T-helper 1 cell treated with Interleukin-12 subunit alpha and Interleukin-12 subunit beta and Interleukin-4 antibody, amounts not matched to agents 30 μg/mL and 1 μg/mL, for 36 hours (primary cell): ENCODE data around the gene PTPRN2.
A peak's percentile ranks its signal among the peaks of the same experiment; 100 is the strongest.

Experiments used
- H3K27ac Mint-ChIP-seq: one replicate; pipeline ENCODE4 v1.8.0; 2021; ENCODE audit warnings: mild to moderate bottlenecking, mixed read lengths
- H3K27me3 Mint-ChIP-seq: one replicate; pipeline ENCODE4 v1.8.0; 2021; ENCODE audit warnings: low read depth, mixed read lengths
- H3K36me3 Mint-ChIP-seq: one replicate; pipeline ENCODE4 v1.8.0; 2021; ENCODE audit warnings: low read depth, mixed read lengths
- H3K4me1 Mint-ChIP-seq: one replicate; pipeline ENCODE4 v1.8.0; 2021; ENCODE audit warnings: low read depth, mixed read lengths
- H3K4me3 Mint-ChIP-seq: one replicate; pipeline ENCODE4 v1.8.0; 2021; ENCODE audit warnings: mild to moderate bottlenecking, moderate library complexity, mixed read lengths
- H3K9me3 Mint-ChIP-seq: one replicate; pipeline ENCODE4 v1.8.0; 2021; ENCODE audit warnings: mixed read lengths

Gene PTPRN2

GRCh38 chr7:157579425-157579824 lies 1008.2 kb downstream of the PTPRN2 start:
- Mint-ChIP-seq H3K4me3 (no peak overlapping the region), H3K27ac (no peak overlapping the region), H3K9me3 (no peaks in the 10 kb centered on the region), H3K4me1 (peaks cover 7% of the 10 kb centered on the region), H3K27me3 (peaks cover 38% of the 10 kb centered on the region), H3K36me3 (no peaks in the 10 kb centered on the region)

- H3K4me1 Mint-ChIP-seq, result peaks cover 12% of the 10 kb centered on the region
- H3K27ac Mint-ChIP-seq, result no peak overlapping the region
- H3K27me3 Mint-ChIP-seq, result peaks cover 33% of the 10 kb centered on the region
- no peaks in the 10 kb centered on the region for H3K36me3 Mint-ChIP-seq
- no peaks in the 10 kb centered on the region for H3K9me3 Mint-ChIP-seq
- H3K4me3 Mint-ChIP-seq, result no peak overlapping the region
Measured at GRCh38 chr7:157577796-157578339, 1009.8 kb downstream of the PTPRN2 start.

GRCh38 chr7:157577061-157577460 lies 1010.6 kb downstream of the PTPRN2 start:
- H3K4me3 Mint-ChIP-seq, result peak overlapping the region; percentile 73
- H3K36me3 Mint-ChIP-seq, result no peaks in the 10 kb centered on the region
- peaks cover 31% of the 10 kb centered on the region for H3K27me3 Mint-ChIP-seq
- no peaks in the 10 kb centered on the region for H3K9me3 Mint-ChIP-seq
- peaks cover 12% of the 10 kb centered on the region for H3K4me1 Mint-ChIP-seq
- peak overlapping the region; percentile 74 for H3K27ac Mint-ChIP-seq

GRCh38 chr7:157576415-157576814 lies 1011.2 kb downstream of the PTPRN2 start:
- Mint-ChIP-seq H3K4me3 (peak overlapping the region; percentile 73), H3K36me3 (no peaks in the 10 kb centered on the region), H3K27me3 (peaks cover 34% of the 10 kb centered on the region), H3K9me3 (no peaks in the 10 kb centered on the region), H3K27ac (peak overlapping the region; percentile 74), H3K4me1 (peaks cover 12% of the 10 kb centered on the region)

GRCh38 chr7:157575777-157576176 lies 1011.8 kb downstream of the PTPRN2 start:
- Mint-ChIP-seq H3K27me3 (peaks cover 34% of the 10 kb centered on the region), H3K4me1 (peaks cover 12% of the 10 kb centered on the region), H3K27ac (no peak overlapping the region), H3K9me3 (no peaks in the 10 kb centered on the region), H3K36me3 (no peaks in the 10 kb centered on the region), H3K4me3 (no peak overlapping the region)

- no peak overlapping the region for H3K4me3 Mint-ChIP-seq
- H3K36me3 Mint-ChIP-seq, result no peaks in the 10 kb centered on the region
- H3K27me3 Mint-ChIP-seq, result peaks cover 34% of the 10 kb centered on the region
- no peaks in the 10 kb centered on the region for H3K9me3 Mint-ChIP-seq
- H3K4me1 Mint-ChIP-seq, result peaks cover 19% of the 10 kb centered on the region
- H3K27ac Mint-ChIP-seq, result no peak overlapping the region
Measured at GRCh38 chr7:157574914-157575586, 1012.6 kb downstream of the PTPRN2 start.

GRCh38 chr7:157574120-157574825 lies 1013.4 kb downstream of the PTPRN2 start:
- Mint-ChIP-seq H3K27me3 (peaks cover 29% of the 10 kb centered on the region), H3K4me1 (peaks cover 25% of the 10 kb centered on the region), H3K4me3 (no peak overlapping the region), H3K36me3 (no peaks in the 10 kb centered on the region), H3K9me3 (no peaks in the 10 kb centered on the region), H3K27ac (no peak overlapping the region)

- Mint-ChIP-seq H3K27me3 (peaks cover 27% of the 10 kb centered on the region), H3K4me1 (peaks cover 32% of the 10 kb centered on the region), H3K4me3 (no peak overlapping the region), H3K36me3 (no peaks in the 10 kb centered on the region), H3K9me3 (no peaks in the 10 kb centered on the region), H3K27ac (no peak overlapping the region)
Measured at GRCh38 chr7:157573244-157573643, 1014.4 kb downstream of the PTPRN2 start.

GRCh38 chr7:157572622-157573021 lies 1015.0 kb downstream of the PTPRN2 start:
- H3K36me3 Mint-ChIP-seq, result no peaks in the 10 kb centered on the region
- H3K27me3 Mint-ChIP-seq, result peaks cover 30% of the 10 kb centered on the region
- H3K4me1 Mint-ChIP-seq, result peaks cover 37% of the 10 kb centered on the region
- H3K27ac Mint-ChIP-seq, result no peak overlapping the region
- no peaks in the 10 kb centered on the region for H3K9me3 Mint-ChIP-seq
- no peak overlapping the region for H3K4me3 Mint-ChIP-seq

- H3K27ac Mint-ChIP-seq, result peak overlapping the region; percentile 39
- H3K4me3 Mint-ChIP-seq, result peak overlapping the region; percentile 9
- no peaks in the 10 kb centered on the region for H3K9me3 Mint-ChIP-seq
Measured at GRCh38 chr7:157570531-157571200, 1017.0 kb downstream of the PTPRN2 start.

GRCh38 chr7:157569967-157570366 lies 1017.7 kb downstream of the PTPRN2 start:
- peaks cover 34% of the 10 kb centered on the region for H3K4me1 Mint-ChIP-seq

More at GRCh38 chr7:157570531-157571200, 1017.0 kb downstream of the PTPRN2 start:
- Mint-ChIP-seq H3K27me3 (peaks cover 21% of the 10 kb centered on the region), H3K4me1 (peaks cover 35% of the 10 kb centered on the region), H3K36me3 (no peaks in the 10 kb centered on the region)

GRCh38 chr7:157568770-157569584 lies 1018.6 kb downstream of the PTPRN2 start:
- peaks cover 10% of the 10 kb centered on the region for H3K27me3 Mint-ChIP-seq
- H3K4me1 Mint-ChIP-seq, result peaks cover 34% of the 10 kb centered on the region
- no peaks in the 10 kb centered on the region for H3K36me3 Mint-ChIP-seq
- peak overlapping the region; percentile 74 for H3K27ac Mint-ChIP-seq
- H3K4me3 Mint-ChIP-seq, result peak overlapping the region; percentile 85
- H3K9me3 Mint-ChIP-seq, result no peaks in the 10 kb centered on the region

More at GRCh38 chr7:157569967-157570366, 1017.7 kb downstream of the PTPRN2 start:
- Mint-ChIP-seq H3K36me3 (no peaks in the 10 kb centered on the region), H3K27ac (peak overlapping the region; percentile 39), H3K27me3 (peaks cover 15% of the 10 kb centered on the region), H3K4me3 (peak overlapping the region; percentile 9), H3K9me3 (no peaks in the 10 kb centered on the region)

- Mint-ChIP-seq H3K4me3 (peak overlapping the region; percentile 85), H3K27ac (peak overlapping the region; percentile 74), H3K4me1 (peaks cover 30% of the 10 kb centered on the region), H3K36me3 (no peaks in the 10 kb centered on the region), H3K27me3 (peaks cover 6% of the 10 kb centered on the region), H3K9me3 (no peaks in the 10 kb centered on the region)
Measured at GRCh38 chr7:157568106-157568769, 1019.4 kb downstream of the PTPRN2 start.
